Upper lobe of right lung (tissue), 1 donor: Measurements from ENCODE around the gene PTPRN2. TPM values are rescaled to one million over a fixed set of nuclear protein-coding genes. Genes with fewer than 3 reads are reported as not detected.

Experiments
- ATAC-seq: fragments of 200-7000 bp; cut with Tn5 transposase; one replicate; pipeline ENCODE4 v1.9.1; 2020; ENCODE audit warnings: mild to moderate bottlenecking, moderate library complexity
- DNase-seq: peaks from one replicate; pipeline ENCODE4 v3.0.0-alpha.2; 2020
- H3K27ac ChIP-seq: fragments of 200-600 bp; one replicate; pipeline ENCODE4 v1.8.0; 2022
- H3K27me3 ChIP-seq: fragments of 200-600 bp; one replicate; pipeline ENCODE4 v1.8.0; 2022; ENCODE audit warnings: mild to moderate bottlenecking
- H3K36me3 ChIP-seq: fragments of 200-600 bp; one replicate; pipeline ENCODE4 v1.8.0; 2022
- H3K4me1 ChIP-seq: fragments of 200-600 bp; one replicate; pipeline ENCODE4 v1.8.0; 2022
- H3K4me3 ChIP-seq: fragments of 200-600 bp; one replicate; pipeline ENCODE4 v1.8.0; 2022; ENCODE audit warnings: mild to moderate bottlenecking
- H3K9me3 ChIP-seq: fragments of 200-600 bp; one replicate; pipeline ENCODE4 v1.8.0; 2022
- intact Hi-C: fragments of 100-400 bp; cut with DNase I; formaldehyde crosslinking; loops from one replicate; pipeline ENCODE4 v1.11.0; 2022
- total RNA-seq: library from RNA; stranded (reverse); fragmentation: NEBNext Ultra II Directional; extraction: Animal tissue kit (Norgen Biotek cat#: 25700); gene quantifications from one replicate; pipeline ENCODE4 v1.2.1, GENCODE V29; 2021
- TF ChIP-seq, protein P1 (sequence below): fragments of 200-600 bp; IDR thresholded peaks from one replicate; pipeline ENCODE4 v1.8.0; 2022; ENCODE audit warnings: antibody characterized with exemption
- donor health status: DM: no; HTN: yes; CAD: no; lungs with severe emphysema.

The PTPRN2 gene
- total RNA-seq, 1 donor from 2014 or later: 4.9 TPM

DNA sequence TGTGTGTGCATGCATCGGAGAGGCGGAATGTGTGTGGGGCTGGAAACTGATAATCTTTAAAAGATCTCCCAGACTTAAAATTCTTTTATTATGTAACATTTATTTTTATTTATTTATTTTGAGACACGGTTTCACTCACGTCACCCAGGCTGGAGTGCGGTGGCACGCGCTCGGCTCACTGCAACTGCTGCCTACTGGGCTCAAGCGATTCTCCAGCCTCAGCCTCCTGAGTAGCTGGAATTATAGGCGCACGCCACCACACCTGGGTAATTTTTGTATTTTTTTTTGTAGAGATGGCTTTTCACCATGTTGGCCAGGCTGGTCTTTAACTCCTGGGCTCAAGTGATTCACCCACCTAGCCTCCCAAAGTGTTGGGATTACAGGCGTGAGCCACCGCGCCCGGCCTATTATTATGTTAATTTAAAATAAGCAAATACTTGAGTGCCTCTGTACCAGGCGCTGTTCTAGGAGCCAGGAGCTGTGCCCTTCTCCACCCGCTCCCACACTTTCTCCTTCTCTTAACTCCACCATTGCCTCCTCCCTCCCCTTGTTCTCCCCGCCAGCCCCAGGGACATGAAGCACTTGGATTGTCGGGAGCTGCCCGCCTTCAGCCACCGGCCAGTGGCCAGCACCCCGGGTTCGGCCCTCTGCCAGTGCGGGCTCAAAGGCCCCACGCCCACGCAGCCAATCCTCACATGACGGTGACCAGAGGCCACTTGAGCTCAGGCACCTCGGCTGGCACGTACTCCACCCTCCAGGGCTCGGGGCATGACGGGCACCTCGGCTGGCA, 1087.3 kb downstream of the PTPRN2 start:
- peaks cover 4% of the 10 kb centered on the region for H3K27me3 ChIP-seq
- H3K4me3 ChIP-seq: no peak overlapping the region
- TF ChIP-seq, protein P1, sequence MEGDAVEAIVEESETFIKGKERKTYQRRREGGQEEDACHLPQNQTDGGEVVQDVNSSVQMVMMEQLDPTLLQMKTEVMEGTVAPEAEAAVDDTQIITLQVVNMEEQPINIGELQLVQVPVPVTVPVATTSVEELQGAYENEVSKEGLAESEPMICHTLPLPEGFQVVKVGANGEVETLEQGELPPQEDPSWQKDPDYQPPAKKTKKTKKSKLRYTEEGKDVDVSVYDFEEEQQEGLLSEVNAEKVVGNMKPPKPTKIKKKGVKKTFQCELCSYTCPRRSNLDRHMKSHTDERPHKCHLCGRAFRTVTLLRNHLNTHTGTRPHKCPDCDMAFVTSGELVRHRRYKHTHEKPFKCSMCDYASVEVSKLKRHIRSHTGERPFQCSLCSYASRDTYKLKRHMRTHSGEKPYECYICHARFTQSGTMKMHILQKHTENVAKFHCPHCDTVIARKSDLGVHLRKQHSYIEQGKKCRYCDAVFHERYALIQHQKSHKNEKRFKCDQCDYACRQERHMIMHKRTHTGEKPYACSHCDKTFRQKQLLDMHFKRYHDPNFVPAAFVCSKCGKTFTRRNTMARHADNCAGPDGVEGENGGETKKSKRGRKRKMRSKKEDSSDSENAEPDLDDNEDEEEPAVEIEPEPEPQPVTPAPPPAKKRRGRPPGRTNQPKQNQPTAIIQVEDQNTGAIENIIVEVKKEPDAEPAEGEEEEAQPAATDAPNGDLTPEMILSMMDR: no peak
- H3K36me3 ChIP-seq: no peaks in the 10 kb centered on the region
- H3K27ac ChIP-seq: no peak overlapping the region
- H3K4me1 ChIP-seq: peaks cover 4% of the 10 kb centered on the region
- ATAC-seq: no peak
- intact Hi-C loops: no loop called here
- DNase-seq: peak; percentile 57
- no peaks in the 10 kb centered on the region for H3K9me3 ChIP-seq

DNA sequence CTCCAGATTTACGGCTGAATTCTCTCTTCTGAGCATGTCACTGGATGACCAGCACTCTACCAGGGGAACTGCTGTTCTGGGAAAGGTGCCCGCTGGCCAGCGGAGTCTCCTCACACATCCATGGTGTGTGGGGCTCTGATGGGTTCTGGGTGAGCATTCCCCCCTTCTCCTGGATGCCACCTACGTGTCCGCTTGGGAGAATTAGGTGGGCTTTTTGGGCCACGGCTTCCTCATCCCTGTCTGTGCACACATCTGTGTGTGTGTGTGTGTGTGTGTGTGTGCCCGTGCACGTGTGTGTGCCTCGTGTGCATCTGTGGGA, 1087.8 kb downstream of the PTPRN2 start:
- no peak for ATAC-seq
- peaks cover 4% of the 10 kb centered on the region for H3K4me1 ChIP-seq
- TF ChIP-seq, protein P1: no peak
- H3K9me3 ChIP-seq: no peaks in the 10 kb centered on the region
- H3K36me3 ChIP-seq: no peaks in the 10 kb centered on the region
- H3K27ac ChIP-seq: no peak overlapping the region
- intact Hi-C loops: no loop called here
- peaks cover 4% of the 10 kb centered on the region for H3K27me3 ChIP-seq
- DNase-seq: peak; percentile 45
- no peak overlapping the region for H3K4me3 ChIP-seq

DNA sequence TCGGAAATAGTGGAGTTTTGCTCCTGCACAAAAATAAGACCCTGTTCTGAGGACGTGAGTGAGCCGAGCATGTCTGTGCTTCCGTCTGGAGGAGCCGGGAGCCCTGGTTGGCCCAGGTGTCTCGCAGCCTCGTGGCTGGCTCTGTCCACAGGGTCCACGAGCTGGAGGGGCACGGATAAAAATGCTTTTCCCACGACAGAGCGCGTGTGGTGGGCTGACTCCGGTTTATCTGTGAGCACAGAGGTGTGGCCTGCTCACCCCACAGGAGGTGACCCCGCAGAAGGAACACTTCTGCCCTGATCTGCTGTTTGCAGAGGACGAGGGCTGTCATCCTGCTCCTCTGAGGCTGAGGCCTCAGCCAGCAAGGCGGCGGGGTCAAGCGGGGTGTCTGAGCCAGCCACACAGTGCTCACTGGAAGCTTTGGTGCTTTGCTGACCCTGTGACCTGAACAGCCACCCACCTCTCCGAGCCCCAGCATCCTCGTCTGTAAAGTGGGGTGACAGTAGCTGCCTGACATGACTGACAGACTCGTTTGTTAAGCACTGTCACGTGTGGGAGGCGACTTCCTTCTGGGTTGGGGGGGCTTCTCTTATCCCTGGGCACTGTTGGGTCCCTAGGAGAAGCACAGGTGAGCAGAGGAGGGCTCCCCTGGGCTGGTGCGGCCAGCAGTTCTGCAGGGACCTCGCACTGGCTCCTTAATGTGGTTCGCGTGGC, 1088.3 kb downstream of the PTPRN2 start:
- ATAC-seq (no peak), DNase-seq (peak; percentile 48)
- Histone ChIP-seq H3K36me3 (no peaks in the 10 kb centered on the region), H3K4me1 (peaks cover 4% of the 10 kb centered on the region), H3K9me3 (no peaks in the 10 kb centered on the region), H3K4me3 (no peak overlapping the region), H3K27ac (no peak overlapping the region), H3K27me3 (peaks cover 4% of the 10 kb centered on the region)
- intact Hi-C loops: no loop called here
- TF ChIP-seq, protein P1: no peak

DNA sequence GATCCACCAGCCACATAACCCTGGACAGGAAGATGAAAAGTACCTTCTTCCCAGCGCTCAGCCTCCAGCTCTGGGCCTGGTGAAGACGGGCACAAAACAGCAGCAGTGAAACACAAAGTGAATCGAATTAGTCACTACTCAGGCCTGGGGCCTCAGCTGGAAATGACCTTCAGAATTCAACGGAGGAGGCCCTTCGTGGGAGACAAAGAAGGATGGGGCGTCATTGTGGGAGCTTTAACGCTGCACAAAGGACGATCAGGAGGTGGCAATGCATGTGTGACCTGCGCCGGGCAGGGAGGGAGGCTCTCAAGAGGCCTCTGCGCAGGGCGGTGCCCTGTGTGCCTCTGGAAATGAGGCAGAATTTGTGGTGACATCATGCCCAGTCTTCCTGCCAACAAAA, 1089.0 kb downstream of the PTPRN2 start:
- DNase-seq (peak; percentile 34), ATAC-seq (no peak)
- intact Hi-C loops: no loop called here
- Histone ChIP-seq H3K9me3 (no peaks in the 10 kb centered on the region), H3K36me3 (no peaks in the 10 kb centered on the region), H3K4me1 (peaks cover 4% of the 10 kb centered on the region), H3K27me3 (peaks cover 4% of the 10 kb centered on the region), H3K27ac (no peak overlapping the region), H3K4me3 (no peak overlapping the region)
- TF ChIP-seq, protein P1: no peak

DNA sequence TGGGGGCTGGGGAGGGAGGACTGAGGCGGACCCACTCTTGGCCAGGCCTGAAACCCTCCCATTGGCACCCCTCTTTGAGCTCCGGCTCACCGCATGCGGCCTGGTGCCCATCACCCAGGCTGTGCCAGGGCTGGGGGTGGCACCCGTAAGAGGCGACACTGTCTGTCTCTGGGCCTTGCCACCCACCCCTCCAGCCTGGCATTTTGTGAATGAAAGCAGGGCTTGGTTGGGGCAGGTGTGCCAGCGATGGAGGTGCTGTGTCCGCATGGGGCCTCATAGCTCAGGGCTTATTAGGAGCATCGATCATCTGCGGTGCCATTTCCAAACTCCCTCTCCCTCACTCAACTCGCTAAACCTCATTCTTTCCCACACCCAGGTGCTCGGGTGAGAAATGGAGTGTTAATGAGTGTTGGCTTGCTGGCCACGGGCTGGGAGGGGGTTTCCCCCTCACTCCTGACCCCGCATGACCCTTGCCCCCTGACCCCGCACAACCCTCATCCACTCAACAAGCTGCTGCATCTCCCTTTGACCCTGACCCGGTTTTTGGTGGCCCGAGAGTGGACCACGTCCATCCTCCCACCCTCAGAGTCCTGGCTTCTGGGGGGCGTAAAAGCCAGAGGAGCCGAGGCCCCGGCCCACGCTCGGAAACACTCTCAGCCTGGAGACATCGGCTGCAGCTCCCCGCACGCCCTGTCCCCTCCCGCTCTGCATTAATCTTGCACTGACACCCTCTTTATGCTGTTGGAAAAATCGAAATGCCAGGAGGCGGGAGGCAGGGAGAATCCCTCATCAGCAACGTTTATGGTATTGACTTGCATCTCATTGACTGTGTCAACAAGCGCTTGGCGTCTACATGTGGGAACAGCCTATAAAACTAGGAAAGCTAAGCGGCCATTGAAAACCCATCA, 1089.6 kb downstream of the PTPRN2 start:
- Histone ChIP-seq H3K4me3 (no peak overlapping the region), H3K27me3 (peaks cover 4% of the 10 kb centered on the region), H3K9me3 (no peaks in the 10 kb centered on the region), H3K4me1 (peaks cover 4% of the 10 kb centered on the region), H3K27ac (no peak overlapping the region), H3K36me3 (no peaks in the 10 kb centered on the region)
- DNase-seq (peak; percentile 52), ATAC-seq (no peak)
- TF ChIP-seq, protein P1: no peak
- intact Hi-C loops: no loop called here
